HL-60/S4 (cell line): Measurements from ENCODE around the gene ANGEL2.
"Not testable (repeated sequence)": the region's sequence is repeated elsewhere in the genome, so short reads cannot be mapped to it uniquely, and the experiment has no call there.

Experiments used
- in situ Hi-C: fragments of 300-500 bp; cut with MboI; formaldehyde crosslinking; loops from 2 replicates; pipeline ENCODE4 v1.14.3; 2022; ENCODE audit warnings: low sequenced_read_pairs

The ANGEL2 gene

GRCh38 chr1:213015099-213016050, at the start of gene ANGEL2:
TSS of gene ANGEL2 (minus strand) at chr1:213015867. CDS start at chr1:213015671, 196 bp downstream.
- in situ Hi-C loops: no loop called here

GRCh38 chr1:213061263-213061662, 45.6 kb upstream of the ANGEL2 start:
- in situ Hi-C loops: no loop called here

- in situ Hi-C loops: no loop called here
Observed at GRCh38 chr1:213060836-213061235, 45.2 kb upstream of the ANGEL2 start.

- in situ Hi-C loops: no loop called here
Observed at GRCh38 chr1:213057264-213058059, 41.8 kb upstream of the ANGEL2 start.

GRCh38 chr1:213055767-213056166, 40.1 kb upstream of the ANGEL2 start:
- in situ Hi-C loops: no loop called here

- in situ Hi-C loops: no loop called here
Observed at GRCh38 chr1:213054733-213055591, 39.3 kb upstream of the ANGEL2 start.

- in situ Hi-C loops: no loop called here
Observed at GRCh38 chr1:213054142-213054541, 38.5 kb upstream of the ANGEL2 start.

- in situ Hi-C loops: no loop called here
Observed at GRCh38 chr1:213053455-213053854, 37.8 kb upstream of the ANGEL2 start.

GRCh38 chr1:213051881-213052202, 36.2 kb upstream of the ANGEL2 start:
- in situ Hi-C loops: no loop called here

GRCh38 chr1:213051127-213051880, 35.6 kb upstream of the ANGEL2 start, which contains the start of gene RPS6KC1:
TSS of gene RPS6KC1 (plus strand) at chr1:213051241. CDS start at chr1:213051405, 164 bp downstream.
- in situ Hi-C loops: no loop called here

- in situ Hi-C loops: no loop called here
Observed at GRCh38 chr1:213050745-213051126, 35.1 kb upstream of the ANGEL2 start.

- in situ Hi-C loops: no loop called here
Observed at GRCh38 chr1:213049232-213049631, 33.6 kb upstream of the ANGEL2 start.

- in situ Hi-C loops: not testable (repeated sequence)
Observed at GRCh38 chr1:213045321-213046226, 29.9 kb upstream of the ANGEL2 start.

- in situ Hi-C loops: no loop called here
Observed at GRCh38 chr1:213041443-213041842, 25.8 kb upstream of the ANGEL2 start.

GRCh38 chr1:213035573-213035972, 19.9 kb upstream of the ANGEL2 start:
- in situ Hi-C loops: no loop called here

- in situ Hi-C loops: no loop called here
Observed at GRCh38 chr1:213034713-213035112, 19.0 kb upstream of the ANGEL2 start.

GRCh38 chr1:213032651-213033050, 17.0 kb upstream of the ANGEL2 start:
- in situ Hi-C loops: no loop called here

- in situ Hi-C loops: not testable (repeated sequence)
Observed at GRCh38 chr1:213027024-213027423, 11.4 kb upstream of the ANGEL2 start.

GRCh38 chr1:213020016-213020415, 4.3 kb upstream of the ANGEL2 start:
- in situ Hi-C loops: no loop called here
